Hepatocyte (in vitro differentiated cells): ENCODE measurements around the gene SLC31A1. TPM values are rescaled to one million over a fixed set of nuclear protein-coding genes. Genes with fewer than 3 reads are reported as not detected.

Source experiments
- DNase-seq: peaks from one replicate; pipeline ENCODE4 v3.0.0-alpha.2; 2016; ENCODE audit warnings: low spot score
- H2AFZ ChIP-seq: fragments of 200-600 bp; sonication (generic); 2 replicates; pipeline ENCODE4 v1.6.0; 2016; ENCODE audit warnings: antibody characterized with exemption, mild to moderate bottlenecking
- H3K27ac ChIP-seq: fragments of 200-600 bp; sonication (generic); 2 replicates; pipeline ENCODE4 v1.5.1; 2016; ENCODE audit warnings: mild to moderate bottlenecking
- H3K27me3 ChIP-seq: fragments of 200-600 bp; sonication (generic); 2 replicates; pipeline ENCODE4 v1.6.1; 2016
- H3K36me3 ChIP-seq: fragments of 200-600 bp; sonication (generic); replicated peaks from 2 replicates; pipeline ENCODE4 v1.5.1; 2016; ENCODE audit warnings: low read depth; ENCODE audit not compliant: insufficient read depth
- H3K4me1 ChIP-seq: fragments of 200-600 bp; sonication (generic); 2 replicates; pipeline ENCODE4 v1.5.1; 2016; ENCODE audit warnings: mild to moderate bottlenecking, moderate library complexity; ENCODE audit not compliant: insufficient read depth
- H3K4me2 ChIP-seq: fragments of 200-600 bp; sonication (generic); 2 replicates; pipeline ENCODE4 v1.6.0; 2016
- H3K4me3 ChIP-seq: fragments of 200-600 bp; sonication (generic); 2 replicates; pipeline ENCODE4 v1.5.1; 2016; ENCODE audit warnings: mild to moderate bottlenecking
- H3K79me2 ChIP-seq: fragments of 200-600 bp; sonication (generic); 2 replicates; pipeline ENCODE4 v1.6.0; 2017; ENCODE audit warnings: mild to moderate bottlenecking
- H3K9me2 ChIP-seq: fragments of 200-600 bp; sonication (generic); replicated peaks from 2 replicates; pipeline ENCODE4 v1.6.0; 2017; ENCODE audit warnings: mild to moderate bottlenecking; ENCODE audit not compliant: insufficient read depth
- H3K9me3 ChIP-seq: fragments of 200-600 bp; sonication (generic); 2 replicates; pipeline ENCODE4 v1.5.1; 2016; ENCODE audit warnings: low read depth, mild to moderate bottlenecking
- H4K20me1 ChIP-seq: fragments of 200-600 bp; sonication (generic); 2 replicates; pipeline ENCODE4 v1.6.0; 2016; ENCODE audit warnings: mild to moderate bottlenecking; ENCODE audit not compliant: insufficient read depth, poor library complexity, severe bottlenecking
- CTCF ChIP-seq: fragments of 200-600 bp; sonication (generic); IDR thresholded peaks from 2 replicates; pipeline ENCODE4 v1.5.1; 2016; ENCODE audit warnings: antibody characterized with exemption, mild to moderate bottlenecking; ENCODE audit not compliant: poor library complexity
- EZH2 ChIP-seq: fragments of 200-600 bp; sonication (generic); IDR thresholded peaks from 2 replicates; pipeline ENCODE4 v1.6.1; 2016; ENCODE audit warnings: antibody characterized with exemption, mild to moderate bottlenecking, borderline replicate concordance
- EZH2phosphoT487 ChIP-seq: fragments of 200-600 bp; sonication (generic); IDR thresholded peaks from one replicate; pipeline ENCODE4 v1.6.1; 2018; ENCODE audit warnings: antibody characterized with exemption, mild to moderate bottlenecking, low read depth, moderate library complexity; ENCODE audit not compliant: unreplicated experiment, severe bottlenecking
- WGBS: methylation state at CpG from one replicate; pipeline ENCODE4 v1.1.6; 2016; ENCODE audit warnings: low lambda C conversion rate; ENCODE audit errors: missing lambda C conversion rate; 5-methylcytosine and 5-hydroxymethylcytosine counted together
- polyA plus RNA-seq: library from polyadenylated mRNA; unstranded; fragments of >200 nt; fragmentation: Nextera tagmentation; extraction: Ambion mirVana; gene quantifications from 2 replicates; pipeline ENCODE4 v1.2.1, GENCODE V29; 2016
- total RNA-seq: library from RNA; depleted of rRNA; stranded (reverse); fragments of >200 nt; gene quantifications from 2 replicates; pipeline ENCODE4 v1.2.3, GENCODE V29; 2014

The SLC31A1 gene
- total and polyA plus RNA-seq, 2 experiments from 2014 or later = 29.7 to 43.3 TPM

- Histone ChIP-seq H3K36me3 (no peaks in the 10 kb centered on the region), H2AFZ (no peak overlapping the region), H3K4me3 (no peak overlapping the region), H3K4me2 (no peak overlapping the region), H3K27ac (no peak overlapping the region), H4K20me1 (no peaks in the 10 kb centered on the region), H3K9me3 (no peaks in the 10 kb centered on the region), H3K27me3 (no peaks in the 10 kb centered on the region), H3K9me2 (no peaks in the 10 kb centered on the region), H3K4me1 (peaks cover 5% of the 10 kb centered on the region), H3K79me2 (no peaks in the 10 kb centered on the region)
- no peak for DNase-seq
- WGBS = 89% methylated on average over 15 of the region's 15 CpGs
- TF ChIP-seq EZH2 (no peak), CTCF (no peak), EZH2phosphoT487 (no peak)
Observed at GRCh38 chr9:113298924-113299770, 77.8 kb downstream of the SLC31A1 start.

- Histone ChIP-seq H3K27ac (no peak overlapping the region), H3K4me3 (no peak overlapping the region), H3K4me1 (peaks cover 5% of the 10 kb centered on the region), H3K9me2 (no peaks in the 10 kb centered on the region), H3K36me3 (no peaks in the 10 kb centered on the region), H3K4me2 (no peak overlapping the region), H3K79me2 (no peaks in the 10 kb centered on the region), H3K9me3 (no peaks in the 10 kb centered on the region), H4K20me1 (no peaks in the 10 kb centered on the region), H2AFZ (peak overlapping the region; percentile 31), H3K27me3 (no peaks in the 10 kb centered on the region)
- TF ChIP-seq EZH2 (no peak), EZH2phosphoT487 (no peak), CTCF (no peak)
- peak; percentile 55 for DNase-seq
- 71% methylated on average over 8 of the region's 8 CpGs for WGBS
Observed at GRCh38 chr9:113299800-113300292, 78.5 kb downstream of the SLC31A1 start.

- Histone ChIP-seq H3K4me2 (no peak overlapping the region), H3K36me3 (no peaks in the 10 kb centered on the region)
Observed at GRCh38 chr9:113301548-113301947, 80.2 kb downstream of the SLC31A1 start.

More at GRCh38 chr9:113301548-113301947, 80.2 kb downstream of the SLC31A1 start:
- H2AFZ ChIP-seq = no peak overlapping the region
- no peaks in the 10 kb centered on the region for H3K79me2 ChIP-seq
- DNase-seq = no peak
- H3K4me1 ChIP-seq = no peaks in the 10 kb centered on the region
- H3K27me3 ChIP-seq = no peaks in the 10 kb centered on the region
- no peaks in the 10 kb centered on the region for H3K9me2 ChIP-seq
- TF ChIP-seq CTCF (no peak), EZH2 (no peak), EZH2phosphoT487 (no peak)
- H4K20me1 ChIP-seq = no peaks in the 10 kb centered on the region
- no peak overlapping the region for H3K4me3 ChIP-seq
- WGBS = 89% methylated on average over 8 of the region's 8 CpGs
- H3K9me3 ChIP-seq = no peaks in the 10 kb centered on the region
- no peak overlapping the region for H3K27ac ChIP-seq
